ENCODE measurements around the gene CIDEB. TPM values are rescaled to one million over a fixed set of nuclear protein-coding genes. Genes with fewer than 3 reads are reported as not detected.

CIDEB gene
- total RNA-seq, 1 experiment from 2014 or later, result 0.22 TPM

GRCh38 chr14:24325963-24326362, 18.2 kb upstream of the CIDEB start:
- Histone ChIP-seq H3K4me2 (ENCODE audit: low read length) (no peak overlapping the region), H3K36me3 (ENCODE audit: control insufficient read depth in 1 of 2, insufficient read depth in 2 of 2, low read length in 2 of 2) (no peaks in the 10 kb centered on the region), H3K4me3 (replicated peaks in 1 of 2; ENCODE audit: low read depth in 1 of 2, low read length in 2 of 2) (no peak overlapping the region), H3K4me1 (ENCODE audit: control insufficient read depth in 1 of 2, insufficient read depth in 2 of 2, low read length in 2 of 2) (no peaks in the 10 kb centered on the region), H3K9me3 (ENCODE audit: control insufficient read depth in 1 of 2, insufficient read depth in 1 of 2, low read depth in 1 of 2, low read length in 2 of 2) (no peaks in the 10 kb centered on the region), H4K20me1 (ENCODE audit: insufficient read depth) (no peaks in the 10 kb centered on the region), H3K27me3 (ENCODE audit: insufficient read depth, low read length) (no peaks in the 10 kb centered on the region), H3K9me2 (ENCODE audit: insufficient read depth) (no peaks in the 10 kb centered on the region), H3K79me2 (ENCODE audit: insufficient read depth, low read length) (no peaks in the 10 kb centered on the region), H3K9ac (ENCODE audit: low read length) (no peak overlapping the region), H3K27ac (ENCODE audit: low read depth, low read length) (no peak overlapping the region), H2AFZ (ENCODE audit: low read depth, low read length, poor library complexity, severe bottlenecking) (no peak overlapping the region)
- no peak for ATAC-seq
- DNase-seq (ENCODE audit: low read depth, low spot score), result no peak
- BruUV-seq (replicated peaks), result no TSS peak
- ChIA-PET POLR2A (no interaction called here), RAD21 (ENCODE audit: low non-redundant PET in 1 of 2, low total read pairs in 2 of 2, uncharacterized antibody in 2 of 2, unreplicated experiment in 2 of 2) (no interaction called here), CTCF (interaction anchor here (1.8 to 4.3 kb wide), 2 partner anchors 18 to 106 kb away, joined by 5 to 28 read pairs; no protein-coding TSS in a partner anchor)
- no peak for TF ChIP-seq SIN3A (IDR thresholded peaks at IDR 0.05; ENCODE audit: low read depth)
- no peak for TF ChIP-seq CBX3 (IDR thresholded peaks at IDR 0.05; ENCODE audit: low read depth)
- TF ChIP-seq ZNF274 (IDR thresholded peaks at IDR 0.05; ENCODE audit: low read depth, low read length), result no peak
- TF ChIP-seq EGR1 (IDR thresholded peaks at IDR 0.05; ENCODE audit: low read depth), result no peak
- TF ChIP-seq JUND (IDR thresholded peaks at IDR 0.05), result no peak
- TF ChIP-seq REST (IDR thresholded peaks at IDR 0.05; ENCODE audit: low read depth), result no peak
- no peak for TF ChIP-seq CEBPB (IDR thresholded peaks at IDR 0.05; ENCODE audit: low read depth)
- no peak for TF ChIP-seq ELF1 (IDR thresholded peaks at IDR 0.05; ENCODE audit: borderline replicate concordance, low read depth)
- no peak for TF ChIP-seq EZH2 (IDR thresholded peaks at IDR 0.05)
- TF ChIP-seq EZH2phosphoT487 (IDR thresholded peaks at IDR 0.05; ENCODE audit: borderline replicate concordance), result no peak
- TF ChIP-seq TCF7L2 (IDR thresholded peaks at IDR 0.05; ENCODE audit: borderline replicate concordance, extremely low read depth, insufficient read depth, insufficient read length), result no peak
- TF ChIP-seq YY1 (IDR thresholded peaks at IDR 0.05; ENCODE audit: extremely low read depth, insufficient replicate concordance, low read depth, low read length), result no peak
- intact Hi-C loops (cut with micrococcal nuclease), result no loop called here

All from HCT116 (cell line).